GM12892 (cell line): ENCODE measurements around the gene XCL2.

ENCODE experiments used
- POLR2A ChIP-seq: IDR thresholded peaks from 2 replicates; pipeline ENCODE4 v1.6.1; 2011; ENCODE audit warnings: low read depth, low read length, control low read depth
- POLR2AphosphoS5 ChIP-seq: IDR thresholded peaks from 2 replicates; pipeline ENCODE4 v1.6.1; 2011; ENCODE audit warnings: low read depth, low read length, control low read depth
- TAF1 ChIP-seq: IDR thresholded peaks from 2 replicates; pipeline ENCODE4 v1.6.1; 2011; ENCODE audit warnings: low read depth, mild to moderate bottlenecking, control low read depth, low read length, borderline replicate concordance

GRCh38 chr1:168507231-168507630 is 36.6 kb downstream of the XCL2 start:
- no peak for TF ChIP-seq POLR2A
- TF ChIP-seq POLR2AphosphoS5 = no peak
- TF ChIP-seq TAF1 = no peak
